Measurements from ENCODE around the gene RAB3B. TPM values are rescaled to one million over a fixed set of nuclear protein-coding genes. Genes with fewer than 3 reads are reported as not detected.
A peak's percentile ranks its signal among the peaks of the same experiment; 100 is the strongest.

RAB3B gene
- total RNA-seq, 1 experiment from 2014 or later, result not detected

- Histone ChIP-seq H3K9ac (ENCODE audit: low read length) (no peak overlapping the region), H3K36me3 (ENCODE audit: insufficient read depth, low read length) (no peaks in the 10 kb centered on the region), H3K27ac (ENCODE audit: low read length) (no peak overlapping the region), H2AFZ (ENCODE audit: low read length) (no peak overlapping the region), H3K79me2 (ENCODE audit: low read length) (no peaks in the 10 kb centered on the region), H3K27me3 (ENCODE audit: low read length) (no peaks in the 10 kb centered on the region), H3K4me3 (ENCODE audit: low read length) (no peak overlapping the region), H3K4me1 (ENCODE audit: low read length) (peaks cover 8% of the 10 kb centered on the region), H3K4me2 (ENCODE audit: low read depth, low read length, poor library complexity, severe bottlenecking) (no peak overlapping the region), H3K9me2 (replicated peaks; ENCODE audit: insufficient read depth, low read length) (no peaks in the 10 kb centered on the region), H3K9me3 (ENCODE audit: low read length) (no peaks in the 10 kb centered on the region), H4K20me1 (ENCODE audit: insufficient read depth, low read depth, low read length) (no peaks in the 10 kb centered on the region)
- DNase-seq, result peak; percentile 33
Observed at GRCh38 chr1:51912881-51913280, 77.6 kb downstream of the RAB3B start.

- H3K4me3 ChIP-seq (ENCODE audit: low read length), result no peak overlapping the region
- no peak overlapping the region for H3K27ac ChIP-seq (ENCODE audit: low read length)
- no peaks in the 10 kb centered on the region for H3K36me3 ChIP-seq (ENCODE audit: insufficient read depth, low read length)
- no peaks in the 10 kb centered on the region for H3K9me3 ChIP-seq (ENCODE audit: low read length)
- no peaks in the 10 kb centered on the region for H3K79me2 ChIP-seq (ENCODE audit: low read length)
- no peaks in the 10 kb centered on the region for H3K27me3 ChIP-seq (ENCODE audit: low read length)
- no peak overlapping the region for H2AFZ ChIP-seq (ENCODE audit: low read length)
- DNase-seq, result peak; percentile 14
- no peak overlapping the region for H3K9ac ChIP-seq (ENCODE audit: low read length)
- no peaks in the 10 kb centered on the region for H3K9me2 ChIP-seq (replicated peaks; ENCODE audit: insufficient read depth, low read length)
- H3K4me2 ChIP-seq (ENCODE audit: low read depth, low read length, poor library complexity, severe bottlenecking), result no peak overlapping the region
- H4K20me1 ChIP-seq (ENCODE audit: insufficient read depth, low read depth, low read length), result no peaks in the 10 kb centered on the region
- peaks cover 8% of the 10 kb centered on the region for H3K4me1 ChIP-seq (ENCODE audit: low read length)
Observed at GRCh38 chr1:51910221-51911000, 80.1 kb downstream of the RAB3B start.

- peak; percentile 39 for DNase-seq
- no peak overlapping the region for H3K9ac ChIP-seq (ENCODE audit: low read length)
Observed at GRCh38 chr1:51908499-51908898, 82.0 kb downstream of the RAB3B start.

GRCh38 chr1:51907079-51907702 is 83.3 kb downstream of the RAB3B start:
- peaks cover 8% of the 10 kb centered on the region for H3K4me1 ChIP-seq (ENCODE audit: low read length)
- H3K4me2 ChIP-seq (ENCODE audit: low read depth, low read length, poor library complexity, severe bottlenecking), result no peak overlapping the region
- H3K27me3 ChIP-seq (ENCODE audit: low read length), result no peaks in the 10 kb centered on the region
- no peaks in the 10 kb centered on the region for H3K9me2 ChIP-seq (replicated peaks; ENCODE audit: insufficient read depth, low read length)
- no peaks in the 10 kb centered on the region for H3K79me2 ChIP-seq (ENCODE audit: low read length)
- H3K36me3 ChIP-seq (ENCODE audit: insufficient read depth, low read length), result no peaks in the 10 kb centered on the region
- no peak overlapping the region for H3K27ac ChIP-seq (ENCODE audit: low read length)
- H4K20me1 ChIP-seq (ENCODE audit: insufficient read depth, low read depth, low read length), result no peaks in the 10 kb centered on the region
- H2AFZ ChIP-seq (ENCODE audit: low read length), result no peak overlapping the region
- no peak overlapping the region for H3K9ac ChIP-seq (ENCODE audit: low read length)
- no peak overlapping the region for H3K4me3 ChIP-seq (ENCODE audit: low read length)
- H3K9me3 ChIP-seq (ENCODE audit: low read length), result no peaks in the 10 kb centered on the region
- peak; percentile 10 for DNase-seq

More at GRCh38 chr1:51908499-51908898, 82.0 kb downstream of the RAB3B start:
- no peaks in the 10 kb centered on the region for H4K20me1 ChIP-seq (ENCODE audit: insufficient read depth, low read depth, low read length)
- no peaks in the 10 kb centered on the region for H3K9me3 ChIP-seq (ENCODE audit: low read length)
- H3K4me1 ChIP-seq (ENCODE audit: low read length), result peaks cover 8% of the 10 kb centered on the region
- no peak overlapping the region for H3K27ac ChIP-seq (ENCODE audit: low read length)
- H3K27me3 ChIP-seq (ENCODE audit: low read length), result no peaks in the 10 kb centered on the region
- H3K36me3 ChIP-seq (ENCODE audit: insufficient read depth, low read length), result no peaks in the 10 kb centered on the region
- no peaks in the 10 kb centered on the region for H3K9me2 ChIP-seq (replicated peaks; ENCODE audit: insufficient read depth, low read length)
- H2AFZ ChIP-seq (ENCODE audit: low read length), result no peak overlapping the region
- H3K4me2 ChIP-seq (ENCODE audit: low read depth, low read length, poor library complexity, severe bottlenecking), result no peak overlapping the region
- no peak overlapping the region for H3K4me3 ChIP-seq (ENCODE audit: low read length)
- no peaks in the 10 kb centered on the region for H3K79me2 ChIP-seq (ENCODE audit: low read length)

GRCh38 chr1:51906306-51907078 is 84.0 kb downstream of the RAB3B start:
- no peak for DNase-seq
- H2AFZ ChIP-seq (ENCODE audit: low read length), result no peak overlapping the region
- peaks cover 8% of the 10 kb centered on the region for H3K4me1 ChIP-seq (ENCODE audit: low read length)
- no peaks in the 10 kb centered on the region for H3K9me2 ChIP-seq (replicated peaks; ENCODE audit: insufficient read depth, low read length)
- no peak overlapping the region for H3K4me2 ChIP-seq (ENCODE audit: low read depth, low read length, poor library complexity, severe bottlenecking)
- H3K4me3 ChIP-seq (ENCODE audit: low read length), result no peak overlapping the region
- no peaks in the 10 kb centered on the region for H3K9me3 ChIP-seq (ENCODE audit: low read length)
- no peaks in the 10 kb centered on the region for H3K36me3 ChIP-seq (ENCODE audit: insufficient read depth, low read length)
- no peak overlapping the region for H3K27ac ChIP-seq (ENCODE audit: low read length)
- no peaks in the 10 kb centered on the region for H3K79me2 ChIP-seq (ENCODE audit: low read length)
- H4K20me1 ChIP-seq (ENCODE audit: insufficient read depth, low read depth, low read length), result no peaks in the 10 kb centered on the region
- no peak overlapping the region for H3K9ac ChIP-seq (ENCODE audit: low read length)
- no peaks in the 10 kb centered on the region for H3K27me3 ChIP-seq (ENCODE audit: low read length)

- H3K9me3 ChIP-seq (ENCODE audit: low read length), result no peaks in the 10 kb centered on the region
Observed at GRCh38 chr1:51902456-51902855, 88.0 kb downstream of the RAB3B start.

GRCh38 chr1:51901151-51901550 is 89.3 kb downstream of the RAB3B start:
- Histone ChIP-seq H3K36me3 (ENCODE audit: insufficient read depth, low read length) (no peaks in the 10 kb centered on the region), H3K9me3 (ENCODE audit: low read length) (no peaks in the 10 kb centered on the region), H4K20me1 (ENCODE audit: insufficient read depth, low read depth, low read length) (no peaks in the 10 kb centered on the region), H3K9me2 (replicated peaks; ENCODE audit: insufficient read depth, low read length) (no peaks in the 10 kb centered on the region), H3K4me2 (ENCODE audit: low read depth, low read length, poor library complexity, severe bottlenecking) (no peak overlapping the region), H3K27ac (ENCODE audit: low read length) (no peak overlapping the region), H3K27me3 (ENCODE audit: low read length) (no peaks in the 10 kb centered on the region), H3K9ac (ENCODE audit: low read length) (no peak overlapping the region), H3K79me2 (ENCODE audit: low read length) (no peaks in the 10 kb centered on the region), H3K4me1 (ENCODE audit: low read length) (no peaks in the 10 kb centered on the region), H3K4me3 (ENCODE audit: low read length) (no peak overlapping the region), H2AFZ (ENCODE audit: low read length) (no peak overlapping the region)
- no peak for DNase-seq

More at GRCh38 chr1:51902456-51902855, 88.0 kb downstream of the RAB3B start:
- no peaks in the 10 kb centered on the region for H4K20me1 ChIP-seq (ENCODE audit: insufficient read depth, low read depth, low read length)
- DNase-seq, result peak; percentile 1
- H3K27ac ChIP-seq (ENCODE audit: low read length), result no peak overlapping the region
- H3K4me3 ChIP-seq (ENCODE audit: low read length), result no peak overlapping the region
- H3K4me2 ChIP-seq (ENCODE audit: low read depth, low read length, poor library complexity, severe bottlenecking), result no peak overlapping the region
- H2AFZ ChIP-seq (ENCODE audit: low read length), result no peak overlapping the region
- H3K27me3 ChIP-seq (ENCODE audit: low read length), result no peaks in the 10 kb centered on the region
- no peaks in the 10 kb centered on the region for H3K79me2 ChIP-seq (ENCODE audit: low read length)
- no peaks in the 10 kb centered on the region for H3K36me3 ChIP-seq (ENCODE audit: insufficient read depth, low read length)
- H3K4me1 ChIP-seq (ENCODE audit: low read length), result no peaks in the 10 kb centered on the region; the same call in 1 of the 2 replicates
- no peak overlapping the region for H3K9ac ChIP-seq (ENCODE audit: low read length)
- H3K9me2 ChIP-seq (replicated peaks; ENCODE audit: insufficient read depth, low read length), result no peaks in the 10 kb centered on the region

- Histone ChIP-seq H3K27me3 (ENCODE audit: low read length) (no peaks in the 10 kb centered on the region), H3K27ac (ENCODE audit: low read length) (no peak overlapping the region), H4K20me1 (ENCODE audit: insufficient read depth, low read depth, low read length) (no peaks in the 10 kb centered on the region), H3K79me2 (ENCODE audit: low read length) (no peaks in the 10 kb centered on the region), H3K4me1 (ENCODE audit: low read length) (no peaks in the 10 kb centered on the region), H3K4me3 (ENCODE audit: low read length) (no peak overlapping the region), H3K9me2 (replicated peaks; ENCODE audit: insufficient read depth, low read length) (no peaks in the 10 kb centered on the region), H3K36me3 (ENCODE audit: insufficient read depth, low read length) (no peaks in the 10 kb centered on the region), H3K9ac (ENCODE audit: low read length) (no peak overlapping the region), H2AFZ (ENCODE audit: low read length) (no peak overlapping the region), H3K4me2 (ENCODE audit: low read depth, low read length, poor library complexity, severe bottlenecking) (no peak overlapping the region), H3K9me3 (ENCODE audit: low read length) (no peaks in the 10 kb centered on the region)
- no peak for DNase-seq
Observed at GRCh38 chr1:51899022-51899421, 91.5 kb downstream of the RAB3B start.
